Measurements from ENCODE around the gene LAPTM4A. TPM values are rescaled to one million over a fixed set of nuclear protein-coding genes. Genes with fewer than 3 reads are reported as not detected.

The LAPTM4A gene
- total and polyA plus RNA-seq, 10 donors = 54.9 to 158 (median 113) TPM

- H3K27ac ChIP-seq = no peak overlapping the region
- TF ChIP-seq CTCF (IDR thresholded peaks at IDR 0.05 in 8 of 11, conservative IDR thresholded peaks at IDR 0.05 in 3 of 11) (no peak), POLR2AphosphoS5 (IDR thresholded peaks at IDR 0.05) (no peak), POLR2A (IDR thresholded peaks at IDR 0.05) (no peak)
- 81 to 88% (median 87%) methylated on average over 3 of the region's 3 CpGs for WGBS, 5 donors
- no peaks in the 10 kb centered on the region for H3K27me3 ChIP-seq (replicated peaks in 1 of 7)
- H3K4me1 ChIP-seq = peaks cover 0 to 12% (median 0%) of the 10 kb centered on the region in 6 donors
- intact Hi-C loops (cut with DNase I; ENCODE audit: low total_unique reads) = no loop called here
- no peak for DNase-seq
- H3K9me3 ChIP-seq = no peaks in the 10 kb centered on the region
- H3K4me3 ChIP-seq = no peak overlapping the region
- no peaks in the 10 kb centered on the region for H3K36me3 ChIP-seq
These were observed 16.7 kb upstream of the LAPTM4A start for GRCh38 chr2:20067992-20068584.

- Histone ChIP-seq H3K9me3 (no peaks in the 10 kb centered on the region), H3K4me3 (no peak overlapping the region), H3K27ac (no peak overlapping the region), H3K36me3 (no peaks in the 10 kb centered on the region), H3K27me3 (replicated peaks in 1 of 7) (no peaks in the 10 kb centered on the region), H3K4me1 (no peaks in the 10 kb centered on the region)
- TF ChIP-seq POLR2AphosphoS5 (IDR thresholded peaks at IDR 0.05) = no peak
- no peak for TF ChIP-seq CTCF (IDR thresholded peaks at IDR 0.05 in 8 of 11, conservative IDR thresholded peaks at IDR 0.05 in 3 of 11)
- no peak for TF ChIP-seq POLR2A (IDR thresholded peaks at IDR 0.05)
- intact Hi-C loops (cut with DNase I; ENCODE audit: low total_unique reads) = no loop called here
- DNase-seq = no peak
- WGBS, 5 donors = 56 to 80% (median 75%) methylated on average over 5 to 6 of the region's 6 CpGs
These were observed 14.6 kb upstream of the LAPTM4A start for GRCh38 chr2:20065885-20066602.

DNA sequence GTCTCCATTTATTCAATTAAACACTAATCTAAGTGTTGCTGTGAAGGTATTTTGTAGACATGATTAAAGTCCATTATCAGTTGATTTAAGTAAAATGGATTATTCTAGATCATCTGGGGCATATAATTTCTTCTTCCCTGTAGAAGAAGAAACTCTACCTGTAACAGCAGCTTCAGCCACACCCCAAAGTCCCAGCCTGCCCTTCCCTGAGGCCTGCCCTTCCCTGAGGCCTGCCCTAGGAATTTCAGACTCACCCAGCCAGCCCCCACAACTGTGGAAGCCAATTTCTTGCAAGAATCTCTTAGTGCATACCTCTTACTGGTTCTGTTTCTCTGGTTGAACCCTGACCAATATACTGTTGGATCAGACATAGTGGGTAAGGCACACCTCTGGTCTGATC is 13.4 kb upstream of the LAPTM4A start:
- TF ChIP-seq POLR2A (IDR thresholded peaks at IDR 0.05) = no peak
- TF ChIP-seq POLR2AphosphoS5 (IDR thresholded peaks at IDR 0.05) = no peak
- no peak for TF ChIP-seq CTCF (IDR thresholded peaks at IDR 0.05 in 8 of 11, conservative IDR thresholded peaks at IDR 0.05 in 3 of 11)
- Histone ChIP-seq H3K4me3 (no peak overlapping the region), H3K9me3 (no peaks in the 10 kb centered on the region), H3K27me3 (replicated peaks in 1 of 7) (no peaks in the 10 kb centered on the region), H3K36me3 (no peaks in the 10 kb centered on the region), H3K27ac (no peak overlapping the region), H3K4me1 (no peaks in the 10 kb centered on the region)
- intact Hi-C loops (cut with DNase I; ENCODE audit: low total_unique reads) = no loop called here
- no peak for DNase-seq

DNA sequence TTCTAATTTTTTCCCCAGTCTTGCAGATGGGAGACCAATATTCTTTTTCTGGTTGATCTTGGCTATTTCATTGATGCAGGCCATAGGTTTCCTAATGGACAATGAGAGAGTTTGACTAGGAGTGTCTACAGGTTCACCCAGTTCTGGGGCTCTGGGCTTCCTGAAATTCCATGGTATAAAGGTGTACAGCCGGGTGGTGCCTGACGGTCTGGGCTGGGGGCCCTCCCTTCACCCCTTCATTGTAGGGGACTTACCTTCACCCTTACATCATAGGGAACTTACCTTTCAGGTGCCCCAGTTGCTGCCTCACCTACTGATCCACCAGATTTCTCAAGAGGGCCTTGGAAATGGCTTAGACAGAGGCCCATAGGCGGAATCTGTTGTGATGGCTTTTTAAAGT is 13.0 kb upstream of the LAPTM4A start:
- no peak overlapping the region for H3K27ac ChIP-seq
- H3K4me3 ChIP-seq = no peak overlapping the region
- 89 to 96% (median 91%) methylated on average over 3 of the region's 3 CpGs for WGBS, 5 donors
- no peaks in the 10 kb centered on the region for H3K27me3 ChIP-seq (replicated peaks in 1 of 7)
- no peaks in the 10 kb centered on the region for H3K4me1 ChIP-seq
- no peaks in the 10 kb centered on the region for H3K9me3 ChIP-seq
- TF ChIP-seq CTCF (IDR thresholded peaks at IDR 0.05 in 8 of 11, conservative IDR thresholded peaks at IDR 0.05 in 3 of 11) (no peak), POLR2A (IDR thresholded peaks at IDR 0.05) (no peak), POLR2AphosphoS5 (IDR thresholded peaks at IDR 0.05) (no peak)
- H3K36me3 ChIP-seq = no peaks in the 10 kb centered on the region
- intact Hi-C loops (cut with DNase I; ENCODE audit: low total_unique reads) = no loop called here
- no peak for DNase-seq

Measured in spleen (tissue), 11 donors.